Activated CD8-positive, alpha-beta memory T cell treated with anti-CD3 and anti-CD28 coated beads, Interleukin-2, amount 50 U/mL, for 1 hour (primary cell): ENCODE measurements around the gene SIGLEC1.

Experiments used
- DNase-seq: peaks from one replicate; pipeline ENCODE4 v3.0.0-alpha.2; 2020; ENCODE audit errors: extremely low read depth

The SIGLEC1 gene

GRCh38 chr20:3701061-3701998 is 11.1 kb downstream of the SIGLEC1 start:
- no peak for DNase-seq

DNA sequence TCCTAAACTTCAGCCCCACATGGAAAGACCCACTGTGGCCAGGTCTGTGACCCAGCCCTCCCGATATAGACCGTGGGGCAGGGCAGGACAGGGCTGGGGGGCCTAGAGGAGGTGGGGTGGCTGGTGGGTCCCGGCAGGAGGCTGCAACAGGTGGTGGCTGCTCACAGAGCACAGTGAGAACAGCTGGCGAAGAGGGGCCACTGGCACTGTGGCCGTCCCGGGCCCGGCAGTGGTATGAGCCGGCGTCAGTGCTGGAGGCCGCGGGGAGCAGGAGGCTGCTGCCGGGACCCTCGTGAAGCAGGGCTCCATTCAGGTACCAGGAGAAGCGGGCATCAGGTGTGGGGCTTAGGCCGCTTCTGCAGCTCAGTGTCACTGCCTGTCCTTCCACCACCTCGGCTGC is 13.4 kb downstream of the SIGLEC1 start:
- DNase-seq = no peak

- DNase-seq = no peak
These were observed 13.8 kb downstream of the SIGLEC1 start for GRCh38 chr20:3698591-3699001.

DNA sequence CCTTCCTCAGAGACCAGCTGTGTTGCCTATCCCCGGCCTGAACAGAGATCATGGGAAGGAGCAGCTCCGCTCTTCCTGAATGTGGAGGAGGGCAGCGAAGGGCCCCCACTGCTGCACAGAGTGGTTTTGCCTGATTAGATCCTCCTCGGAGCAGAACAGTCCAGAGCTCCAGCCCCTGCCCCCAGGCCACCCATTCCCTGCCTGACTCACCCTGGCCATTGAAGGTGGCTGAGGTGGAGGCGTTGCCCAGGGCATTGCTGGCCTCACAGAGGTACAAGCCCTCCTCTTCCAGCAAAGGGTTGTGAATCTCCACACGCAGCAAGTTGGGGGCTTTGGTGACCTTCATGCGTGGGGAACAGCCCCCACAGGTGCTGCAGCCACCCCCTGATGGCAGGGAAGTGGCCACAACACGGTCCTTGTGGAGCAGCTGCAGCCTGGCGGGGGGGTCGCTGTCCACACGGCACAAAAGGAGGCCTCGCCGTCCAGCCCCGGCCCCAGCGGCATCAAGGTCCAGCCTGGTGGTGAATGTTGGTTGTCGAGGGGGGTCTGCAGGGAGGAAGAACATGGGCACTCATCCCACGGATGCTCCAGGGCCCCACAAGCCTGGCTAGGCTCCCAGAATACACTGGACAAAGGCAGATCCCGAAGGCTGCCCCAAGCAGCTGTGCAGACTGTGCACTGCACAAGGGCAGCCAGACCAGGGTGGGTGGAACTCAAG is 14.7 kb downstream of the SIGLEC1 start:
- DNase-seq = no peak

- no peak for DNase-seq
These were observed 15.4 kb downstream of the SIGLEC1 start for GRCh38 chr20:3696745-3697587.

GRCh38 chr20:3696200-3696599 is 16.2 kb downstream of the SIGLEC1 start:
- no peak for DNase-seq

DNA sequence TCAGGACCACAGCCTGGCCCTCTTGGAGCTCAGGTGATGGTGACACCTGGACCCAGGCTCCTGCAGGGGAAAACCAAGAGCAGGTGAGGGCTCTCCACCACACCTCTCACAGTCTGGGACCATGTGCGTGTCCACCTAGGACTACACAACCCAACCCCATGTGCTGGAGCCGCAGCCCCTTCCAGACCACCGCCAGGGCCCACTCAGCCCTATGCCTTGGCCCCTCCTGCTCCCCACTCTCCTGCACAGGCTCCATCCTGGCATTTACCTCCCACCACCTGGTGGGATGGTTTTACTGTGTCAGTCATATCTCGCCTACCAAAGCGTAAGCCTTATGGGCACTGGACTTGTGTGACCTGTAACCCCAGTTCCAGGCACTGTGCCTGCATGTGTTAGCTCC is 17.5 kb downstream of the SIGLEC1 start:
- no peak for DNase-seq

DNA sequence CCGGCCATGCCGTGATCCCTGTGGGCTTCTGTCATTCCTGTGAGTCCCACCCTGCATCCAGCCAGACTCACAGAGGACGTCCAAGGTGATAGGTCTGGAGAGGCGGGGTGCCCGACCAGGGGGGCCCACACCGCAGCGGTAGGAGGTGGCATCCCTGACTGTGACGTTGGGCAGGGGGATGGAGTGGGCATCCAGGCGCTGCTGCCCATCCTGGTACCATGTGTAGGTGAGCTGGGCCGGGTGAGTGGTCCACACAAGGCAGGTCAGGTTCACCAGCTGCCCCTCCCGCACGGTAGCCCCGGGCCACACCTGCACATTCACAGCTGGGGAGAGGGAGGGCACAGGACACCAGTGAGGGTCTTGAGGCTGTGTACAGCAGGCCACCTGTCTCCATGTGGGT is 19.0 kb downstream of the SIGLEC1 start:
- DNase-seq = no peak

DNA sequence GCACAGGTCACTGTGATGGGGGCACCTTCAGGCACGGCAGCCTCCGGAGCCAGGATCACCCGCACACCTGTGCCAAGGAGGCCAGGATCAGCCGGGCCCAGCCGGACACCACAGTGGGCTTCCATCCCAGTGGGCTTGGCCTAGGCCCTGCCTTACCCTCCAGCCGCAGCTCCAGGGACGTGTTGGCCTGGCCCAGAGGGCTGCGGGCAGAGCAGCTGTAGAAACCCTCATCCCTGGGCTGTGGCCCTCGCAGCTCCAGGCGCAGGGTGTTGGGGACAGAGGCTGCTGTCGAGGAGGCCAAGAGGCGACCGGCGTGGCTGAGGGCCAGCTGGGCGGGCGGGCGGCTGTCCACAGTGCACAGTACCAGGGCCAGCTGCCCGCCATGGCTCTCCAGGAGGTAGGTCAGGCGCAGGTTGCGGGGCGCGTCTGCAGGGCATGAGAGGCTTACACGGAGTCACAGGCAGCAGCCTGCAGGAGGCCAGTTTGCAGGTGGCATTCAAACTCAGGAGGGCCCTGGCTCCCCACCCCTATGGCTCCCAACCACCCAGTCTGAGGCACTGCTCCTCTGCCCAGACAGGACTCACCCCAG is 19.6 kb downstream of the SIGLEC1 start:
- no peak for DNase-seq

GRCh38 chr20:3691897-3692296 is 20.5 kb downstream of the SIGLEC1 start:
- DNase-seq = no peak

- DNase-seq = no peak
These were observed 21.1 kb downstream of the SIGLEC1 start for GRCh38 chr20:3691306-3691705.

DNA sequence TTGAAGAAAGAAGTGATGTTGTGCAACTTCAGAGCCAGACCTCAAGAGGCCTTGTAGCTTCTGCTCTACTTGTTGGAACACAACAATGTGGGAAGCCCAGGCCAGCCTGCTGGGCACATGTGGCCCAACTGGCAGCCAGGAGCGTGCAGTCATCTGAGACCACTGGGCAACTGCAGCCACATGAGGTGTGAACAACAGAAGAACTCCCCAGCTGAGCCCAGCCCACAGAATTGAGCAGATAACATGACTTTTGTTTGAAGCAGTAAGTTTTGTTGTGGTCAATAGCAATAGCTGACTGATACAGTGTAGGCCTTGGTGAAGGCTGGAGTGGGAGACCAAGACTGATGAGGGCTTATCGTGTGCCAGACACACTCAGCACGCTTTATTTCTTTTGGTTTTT is 22.0 kb downstream of the SIGLEC1 start:
- DNase-seq = no peak

- no peak for DNase-seq
These were observed 22.4 kb downstream of the SIGLEC1 start for GRCh38 chr20:3689978-3690377.

DNA sequence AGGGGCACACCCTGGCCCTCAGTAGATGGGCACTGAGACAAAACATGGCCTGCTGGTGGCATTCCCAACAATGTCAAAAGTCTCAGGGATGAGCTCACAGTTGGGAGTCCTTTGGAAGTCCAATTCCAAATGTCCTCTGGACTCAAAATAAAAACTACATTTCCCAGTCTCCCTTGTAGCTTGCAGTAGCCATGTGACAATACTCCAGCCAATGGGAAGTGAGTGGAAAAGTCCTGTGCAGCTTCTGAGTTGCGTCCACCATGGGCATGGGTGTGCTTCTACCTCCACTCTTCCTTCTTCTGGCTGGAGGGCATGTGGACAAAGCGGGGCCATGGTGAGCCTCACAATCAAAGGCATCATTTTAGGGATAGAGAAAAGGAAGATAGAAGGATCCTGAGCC is 24.7 kb downstream of the SIGLEC1 start:
- no peak for DNase-seq

GRCh38 chr20:3686867-3687321 is 25.5 kb downstream of the SIGLEC1 start:
- no peak for DNase-seq

- DNase-seq = no peak
These were observed 26.0 kb downstream of the SIGLEC1 start for GRCh38 chr20:3686421-3686820.

DNA sequence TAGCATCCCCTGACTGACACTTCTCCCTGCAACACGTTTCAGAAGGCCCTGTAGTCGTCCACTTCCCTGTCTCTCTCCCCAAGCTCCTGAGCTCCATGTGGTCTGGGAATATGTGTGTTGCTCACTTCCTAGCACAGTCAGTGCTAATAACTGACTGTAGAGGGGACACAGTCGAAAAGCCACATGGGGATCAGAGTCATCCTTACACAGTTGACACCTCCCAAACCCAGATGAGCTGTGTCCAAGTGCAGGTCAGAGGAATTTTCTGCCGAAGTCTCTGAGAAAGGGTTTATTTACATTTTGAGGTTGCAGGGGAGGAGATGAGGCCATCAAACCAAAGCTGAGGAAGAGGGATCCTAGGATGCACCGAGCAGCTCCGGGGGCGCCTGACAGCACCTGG is 27.1 kb downstream of the SIGLEC1 start:
- DNase-seq = no peak

GRCh38 chr20:3681931-3682781 is 30.2 kb downstream of the SIGLEC1 start, which contains the start of gene ADAM33:
Gene ADAM33, minus strand, starts transcription at chr20:3682010. Its CDS starts 6 bp downstream, at chr20:3682004.
- no peak for DNase-seq

GRCh38 chr20:3681352-3681930 is 31.0 kb downstream of the SIGLEC1 start:
- DNase-seq = no peak

DNA sequence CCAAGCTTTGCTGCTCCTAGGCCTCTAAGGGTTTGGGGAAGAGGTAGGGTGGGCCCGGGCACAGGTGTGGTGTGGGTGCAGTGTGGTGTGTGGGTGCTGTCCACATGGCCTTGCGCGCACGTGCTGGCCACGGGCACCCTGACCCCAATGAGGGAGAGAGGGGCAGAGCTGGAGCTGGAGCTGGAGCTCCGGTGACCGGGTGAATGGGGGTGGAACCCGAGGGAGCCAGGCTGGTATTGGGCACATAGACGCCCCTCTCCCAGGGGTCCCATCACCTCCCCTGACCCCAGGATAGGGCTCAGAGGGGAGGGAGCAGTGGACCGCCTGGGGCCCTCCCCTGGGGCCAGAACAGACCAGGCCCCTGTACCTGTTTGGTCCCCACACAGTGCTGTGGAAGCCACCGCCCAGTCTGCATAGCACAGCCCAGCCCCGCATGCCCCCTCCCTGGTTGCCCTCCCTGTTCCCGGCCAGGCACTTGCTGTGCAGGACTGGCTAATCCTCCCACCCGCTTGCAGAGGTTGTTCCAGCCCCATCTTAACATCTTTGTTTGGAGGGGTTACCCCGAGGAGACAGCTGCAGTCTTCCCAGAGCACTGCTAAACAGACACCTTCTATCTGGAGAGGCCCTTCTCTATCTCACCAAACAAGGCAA is 31.6 kb downstream of the SIGLEC1 start:
- no peak for DNase-seq
